IMR-90 (cell line): Measurements from ENCODE around the gene URI1. TPM values are rescaled to one million over a fixed set of nuclear protein-coding genes. Genes with fewer than 3 reads are reported as not detected.

ENCODE experiments used
- ATAC-seq: fragments of 200-7000 bp; cut with Tn5 transposase; 2 replicates; pipeline ENCODE4 v1.9.1; 2020; ENCODE audit warnings: low read depth, mild to moderate bottlenecking, moderate library complexity
- BruUV-seq: library from RNA; stranded (reverse); fragments of 400-500 nt; replicated peaks from 2 replicates; lab custom pipeline; 2021; lab: Mats Ljungman, UMichigan
- CTCF ChIA-PET: fragments of 300-600 bp; formaldehyde crosslinking; extraction: SDS; loops from one replicate; lab custom pipeline; 2021; ENCODE audit warnings: antibody characterized with exemption; lab: Yijun Ruan, JAX
- POLR2A ChIA-PET: fragments of 300-600 bp; sonication (Branson Sonifier 250); formaldehyde crosslinking; loops from one replicate; lab custom pipeline; 2022; ENCODE audit warnings: antibody characterized with exemption; ENCODE audit not compliant: unreplicated experiment; lab: Charles Lee
- DNase-seq: peaks from one replicate; pipeline ENCODE4 v3.0.0; 2013
- H2AFZ ChIP-seq: replicated peaks from 2 replicates; pipeline ENCODE3; 2013; ENCODE audit warnings: low read length, mild to moderate bottlenecking; ENCODE audit not compliant: poor library complexity
- H2AK5ac ChIP-seq: 2 replicates; pipeline ENCODE4 v1.6.1; 2013; ENCODE audit warnings: low read depth, low read length, inconsistent platforms
- H2AK9ac ChIP-seq: replicated peaks from 2 replicates; pipeline ENCODE3; 2013; ENCODE audit warnings: mild to moderate bottlenecking, low read depth, low read length, moderate library complexity; ENCODE audit not compliant: poor library complexity
- H2BK120ac ChIP-seq: 2 replicates; pipeline ENCODE4 v1.6.1; 2013; ENCODE audit warnings: low read depth, low read length, inconsistent platforms
- H2BK15ac ChIP-seq: 3 replicates; pipeline ENCODE4 v1.6.1; 2013; ENCODE audit warnings: low read depth, low read length, inconsistent platforms
- H2BK20ac ChIP-seq: 2 replicates; pipeline ENCODE4 v1.6.1; 2013; ENCODE audit warnings: low read depth, mild to moderate bottlenecking, inconsistent platforms, low read length, moderate library complexity
- H2BK5ac ChIP-seq: 2 replicates; pipeline ENCODE4 v1.6.1; 2013; ENCODE audit warnings: mild to moderate bottlenecking, low read depth, low read length, inconsistent platforms; ENCODE audit not compliant: poor library complexity, severe bottlenecking
- H3K14ac ChIP-seq: replicated peaks from 2 replicates; pipeline ENCODE4 v1.6.1; 2013; ENCODE audit warnings: low read depth, low read length, inconsistent platforms
- H3K18ac ChIP-seq: 2 replicates; pipeline ENCODE4 v1.6.1; 2013; ENCODE audit warnings: low read depth, low read length, control low read depth
- H3K23ac ChIP-seq: 2 replicates; pipeline ENCODE4 v1.6.1; 2013; ENCODE audit warnings: low read depth, low read length, inconsistent platforms
- H3K27ac ChIP-seq: 2 replicates; pipeline ENCODE4 v1.5.1; 2013; ENCODE audit warnings: mild to moderate bottlenecking, control low read depth, low read length; ENCODE audit not compliant: insufficient read depth
- H3K27me3 ChIP-seq: 2 replicates; pipeline ENCODE4 v1.6.1; 2013; ENCODE audit warnings: low read length; ENCODE audit not compliant: control insufficient read depth, insufficient read depth
- H3K36me3 ChIP-seq: 2 replicates; pipeline ENCODE4 v1.6.1; 2013; ENCODE audit warnings: low read length, mixed read lengths; ENCODE audit not compliant: control insufficient read depth, insufficient read depth
- H3K4ac ChIP-seq: 2 replicates; pipeline ENCODE4 v1.6.1; 2013; ENCODE audit warnings: low read depth, low read length, inconsistent platforms
- H3K4me1 ChIP-seq: 2 replicates; pipeline ENCODE4 v1.6.1; 2013; ENCODE audit warnings: low read length, mixed read lengths; ENCODE audit not compliant: control insufficient read depth, insufficient read depth
- H3K4me2 ChIP-seq: 2 replicates; pipeline ENCODE4 v1.6.1; 2013; ENCODE audit warnings: low read depth, mild to moderate bottlenecking, control low read depth, low read length, moderate library complexity
- H3K4me3 ChIP-seq: 2 replicates; pipeline ENCODE4 v1.5.1; 2013; ENCODE audit warnings: low read depth, mild to moderate bottlenecking, control low read depth, low read length, moderate library complexity; ENCODE audit not compliant: insufficient read depth
- H3K56ac ChIP-seq: 2 replicates; pipeline ENCODE4 v1.6.1; 2013; ENCODE audit warnings: low read length, inconsistent platforms; ENCODE audit not compliant: insufficient read depth; ENCODE audit errors: extremely low read depth
- H3K79me1 ChIP-seq, 2 experiments: 2 replicates each; pipeline ENCODE4 v1.6.1; 2013; ENCODE audit warnings: low read length in 2 of 2, inconsistent platforms in 1 of 2, low read depth in 1 of 2
- H3K9ac ChIP-seq: 2 replicates; pipeline ENCODE4 v1.6.1; 2013; ENCODE audit warnings: low read depth, low read length, control low read depth
- H3K9me1 ChIP-seq: 2 replicates; pipeline ENCODE4 v1.6.1; 2013; ENCODE audit warnings: low read length, inconsistent platforms; ENCODE audit not compliant: insufficient read depth
- H3K9me3 ChIP-seq: 2 replicates; pipeline ENCODE4 v1.6.1; 2013; ENCODE audit warnings: low read length; ENCODE audit not compliant: control insufficient read depth, insufficient read depth
- H4K20me1 ChIP-seq: 2 replicates; pipeline ENCODE4 v1.6.1; 2013; ENCODE audit warnings: low read length, inconsistent platforms; ENCODE audit not compliant: insufficient read depth
- H4K5ac ChIP-seq: 2 replicates; pipeline ENCODE4 v1.6.1; 2013; ENCODE audit warnings: mild to moderate bottlenecking, low read depth, low read length, control low read depth
- H4K8ac ChIP-seq, 2 experiments: 2 replicates each; pipeline ENCODE4 v1.6.1; 2013; ENCODE audit warnings: low read depth in 2 of 2, low read length in 2 of 2, control low read depth in 1 of 2, inconsistent platforms in 1 of 2
- H4K91ac ChIP-seq: 2 replicates; pipeline ENCODE4 v1.6.1; 2013; ENCODE audit warnings: low read depth, low read length, inconsistent platforms; ENCODE audit not compliant: insufficient read depth
- CHD1 ChIP-seq: IDR thresholded peaks from 2 replicates; pipeline ENCODE4 v1.6.1; 2012; ENCODE audit warnings: low read depth, low read length, improper control_type of control experiment
- CTCF ChIP-seq: conservative IDR thresholded peaks from 2 replicates; pipeline ENCODE4 v1.5.1; 2012; ENCODE audit warnings: mild to moderate bottlenecking, low read depth, low read length, improper control_type of control experiment
- MAFK ChIP-seq: IDR thresholded peaks from 2 replicates; pipeline ENCODE4 v1.6.1; 2012; ENCODE audit warnings: low read depth, low read length, improper control_type of control experiment
- MAZ ChIP-seq: IDR thresholded peaks from 2 replicates; pipeline ENCODE4 v1.6.1; 2012; ENCODE audit warnings: low read depth, mild to moderate bottlenecking, low read length, improper control_type of control experiment, moderate library complexity, borderline replicate concordance
- POLR2A ChIP-seq: IDR thresholded peaks from 2 replicates; pipeline ENCODE4 v1.6.1; 2012; ENCODE audit warnings: mild to moderate bottlenecking, low read depth, low read length
- RAD21 ChIP-seq: IDR thresholded peaks from 2 replicates; pipeline ENCODE4 v1.6.1; 2012; ENCODE audit warnings: low read length, improper control_type of control experiment
- RCOR1 ChIP-seq: IDR thresholded peaks from 2 replicates; pipeline ENCODE4 v1.6.1; 2012; ENCODE audit warnings: mild to moderate bottlenecking, low read length, improper control_type of control experiment; ENCODE audit not compliant: insufficient replicate concordance
- RFX5 ChIP-seq: IDR thresholded peaks from 2 replicates; pipeline ENCODE4 v1.8.0; 2012; ENCODE audit warnings: low read depth, mild to moderate bottlenecking, low read length, moderate library complexity
- USF2 ChIP-seq: fragments of 150-350 bp; IDR thresholded peaks from 2 replicates; pipeline ENCODE4 v1.6.1; 2017; ENCODE audit warnings: mild to moderate bottlenecking, antibody characterized with exemption, low read length, low read depth
- WGBS, 2 experiments: methylation state at CpG; one replicate each; pipeline versions ENCODE4 v1.1.5 to v1.1.7; 2013; ENCODE audit warnings: missing lambda C conversion rate in 2 of 2; ENCODE audit not compliant: insufficient read length in 1 of 2; ENCODE audit errors: extremely low coverage in 2 of 2; 5-methylcytosine and 5-hydroxymethylcytosine counted together
- dilution Hi-C: fragments of 300-500 bp; cut with HindIII; formaldehyde crosslinking; loops from one replicate; pipeline ENCODE4 v1.14.3; 2018; ENCODE audit warnings: low sequenced_read_pairs; ENCODE audit not compliant: unreplicated experiment
- in situ Hi-C: fragments of 300-500 bp; cut with MboI; formaldehyde crosslinking; loops from 3 replicates; pipeline ENCODE4 v1.14.3; 2019; ENCODE audit warnings: low sequenced_read_pairs, inconsistent platforms, mixed read lengths
- intact Hi-C: fragments of 100-400 bp; cut with micrococcal nuclease; formaldehyde crosslinking; loops from 2 replicates; pipeline ENCODE4 v1.10.0; 2022
- polyA plus RNA-seq, 3 experiments: library from polyadenylated mRNA; depleted of rRNA; stranded (reverse); fragments of >200 nt; gene quantifications; 2 replicates each; pipeline ENCODE4 v1.2.3, GENCODE V29; 2012; ENCODE audit warnings: low replicate concordance in 1 of 3
- total RNA-seq: library from RNA; depleted of rRNA; stranded (reverse); fragments of >200 nt; gene quantifications from 2 replicates; pipeline ENCODE4 v1.2.3, GENCODE V29; 2012

Gene URI1
- total and polyA plus RNA-seq, 2 of the 4 experiments (the other 2 are of a cell fraction): 43.2 to 45.3 TPM

GRCh38 chr19:30056580-30056979 is 114.5 kb downstream of the URI1 start:
- CTCF ChIA-PET: interaction anchor here (0.6 kb wide), 1 partner anchor 25 kb away, joined by 3 read pairs; no protein-coding TSS in a partner anchor
- Histone ChIP-seq H2BK5ac (no peak overlapping the region), H4K20me1 (no peaks in the 10 kb centered on the region), H3K27ac (no peak overlapping the region), H2AK9ac (no peak overlapping the region), H4K8ac (no peak overlapping the region), H3K14ac (no peak overlapping the region), H4K91ac (no peak overlapping the region), H3K4me1 (no peaks in the 10 kb centered on the region), H2BK20ac (no peak overlapping the region), H3K9me3 (no peaks in the 10 kb centered on the region), H2AFZ (no peak overlapping the region), H3K9me1 (no peaks in the 10 kb centered on the region), H3K79me1 (no peaks in the 10 kb centered on the region), H3K27me3 (no peaks in the 10 kb centered on the region), H2AK5ac (no peak overlapping the region), H3K23ac (no peak overlapping the region), H2BK15ac (no peak overlapping the region), H3K18ac (no peak overlapping the region), H3K36me3 (no peaks in the 10 kb centered on the region), H3K4me3 (no peak overlapping the region), H3K4ac (no peak overlapping the region), H2BK120ac (no peak overlapping the region), H3K56ac (no peak overlapping the region), H4K5ac (no peak overlapping the region), H3K4me2 (no peak overlapping the region), H3K9ac (no peak overlapping the region)
- no CpG with 5 or more reads among the region's 2 CpGs for WGBS, 2 experiments
- in situ Hi-C loops (no loop called here), intact Hi-C loops (no loop called here), dilution Hi-C loops (no loop called here)
- TF ChIP-seq MAFK (no peak), RFX5 (no peak), RCOR1 (no peak), CTCF (no peak), POLR2A (no peak), CHD1 (no peak), USF2 (no peak), MAZ (no peak), RAD21 (no peak)
- POLR2A ChIA-PET: no interaction called here
- no peak for ATAC-seq
- BruUV-seq: no TSS peak
- DNase-seq: no peak
